H1 (cell line): ENCODE data around the gene CD300LB. TPM values are rescaled to one million over a fixed set of nuclear protein-coding genes. Genes with fewer than 3 reads are reported as not detected.

Experiments used
- CTCF ChIA-PET: fragments of 300-600 bp; sonication (Branson Sonifier 250); formaldehyde crosslinking; loops from one replicate; lab custom pipeline; 2021; ENCODE audit not compliant: partially characterized antibody; lab: Charles Lee
- POLR2A ChIA-PET: fragments of 300-600 bp; sonication (Branson Sonifier 250); formaldehyde crosslinking; loops from one replicate; lab custom pipeline; 2021; ENCODE audit warnings: inconsistent platforms; ENCODE audit not compliant: partially characterized antibody; lab: Charles Lee
- DNase-seq, 2 experiments: peaks; one replicate each; pipeline versions ENCODE4 v3.0.0 to v3.0.0-alpha.2; 2010 to 2022; ENCODE audit warnings: low spot score in 2 of 2, low read depth in 1 of 2, mixed read lengths in 1 of 2
- FAIRE-seq: peaks from 2 replicates; lab custom pipeline; 2011; peaks lifted over from hg19 to GRCh38; lab: Jason Lieb, UNC
- H2AFZ ChIP-seq: 2 replicates; pipeline ENCODE4 v1.8.1; 2012; ENCODE audit warnings: low read length, inconsistent platforms
- H2AK5ac ChIP-seq: 2 replicates; pipeline ENCODE4 v1.6.1; 2013; ENCODE audit warnings: low read depth, low read length
- H2BK120ac ChIP-seq: replicated peaks from 2 replicates; pipeline ENCODE3; 2013; ENCODE audit warnings: low read depth, low read length, inconsistent platforms
- H2BK12ac ChIP-seq: 2 replicates; pipeline ENCODE4 v1.6.1; 2013; ENCODE audit warnings: low read depth, low read length
- H2BK15ac ChIP-seq: 2 replicates; pipeline ENCODE4 v1.6.1; 2013; ENCODE audit warnings: low read length
- H2BK20ac ChIP-seq: 2 replicates; pipeline ENCODE4 v1.6.1; 2013; ENCODE audit warnings: low read length
- H2BK5ac ChIP-seq: 2 replicates; pipeline ENCODE4 v1.6.1; 2013; ENCODE audit warnings: low read depth, low read length
- H3K14ac ChIP-seq: 2 replicates; pipeline ENCODE4 v1.6.1; 2013; ENCODE audit warnings: inconsistent platforms; ENCODE audit not compliant: insufficient read length
- H3K18ac ChIP-seq: 2 replicates; pipeline ENCODE4 v1.6.1; 2013; ENCODE audit warnings: low read length; ENCODE audit errors: extremely low read depth
- H3K23ac ChIP-seq: 2 replicates; pipeline ENCODE4 v1.6.1; 2013; ENCODE audit warnings: inconsistent platforms; ENCODE audit not compliant: insufficient read length
- H3K23me2 ChIP-seq: 2 replicates; pipeline ENCODE4 v1.6.1; 2013; ENCODE audit warnings: low read depth, low read length
- H3K27ac ChIP-seq: 2 replicates; pipeline ENCODE4 v1.6.1; 2011; ENCODE audit warnings: low read depth, low read length, inconsistent platforms
- H3K27me3 ChIP-seq, 4 experiments: replicated peaks in 1 of 4; 1 replicate in 1 of 4; 2 replicates in 3 of 4; pipeline versions ENCODE4 v1.6.1 to v1.8.1; 2011 to 2013; ENCODE audit warnings: low read length in 3 of 4, mild to moderate bottlenecking in 3 of 4, inconsistent platforms in 2 of 4, mixed read lengths in 2 of 4, moderate library complexity in 1 of 4; ENCODE audit not compliant: control insufficient read depth in 3 of 4, insufficient read depth in 3 of 4; ENCODE audit errors: extremely low read depth in 1 of 4
- H3K36me3 ChIP-seq, 4 experiments: 2 replicates each; pipeline versions ENCODE4 v1.6.1 to v1.8.1; 2011 to 2013; ENCODE audit warnings: mild to moderate bottlenecking in 4 of 4, low read length in 3 of 4, moderate library complexity in 2 of 4, control low read depth in 1 of 4, inconsistent platforms in 1 of 4; ENCODE audit not compliant: insufficient read depth in 4 of 4, control insufficient read depth in 2 of 4
- H3K4ac ChIP-seq: replicated peaks from 2 replicates; pipeline ENCODE3; 2013; ENCODE audit warnings: low read length, low read depth, mixed read lengths, inconsistent platforms; ENCODE audit not compliant: insufficient read length
- H3K4me1 ChIP-seq, 4 experiments: replicated peaks in 1 of 4; 1 replicate in 1 of 4; 2 replicates in 3 of 4; pipeline versions ENCODE4 v1.6.1 to v1.8.1; 2011 to 2013; ENCODE audit warnings: low read length in 3 of 4, inconsistent platforms in 2 of 4, mixed read lengths in 1 of 4; ENCODE audit not compliant: insufficient read depth in 4 of 4, control insufficient read depth in 3 of 4
- H3K4me2 ChIP-seq, 2 experiments: 2 replicates each; pipeline versions ENCODE4 v1.6.1 to v1.8.1; 2011 to 2013; ENCODE audit warnings: low read depth in 2 of 2, low read length in 2 of 2, control low read depth in 1 of 2, inconsistent platforms in 1 of 2, mild to moderate bottlenecking in 1 of 2; ENCODE audit not compliant: insufficient read depth in 1 of 2
- H3K4me3 ChIP-seq, 4 experiments: fragments of 200-600, 300-600 bp in 1 of 4; sonication (generic), shearing (Covaris generic), sonication (Bioruptor Twin) in 1 of 4; 2 replicates each; pipeline versions ENCODE4 v1.5.1 to v1.8.1; 2011 to 2016; ENCODE audit warnings: low read length in 4 of 4, low read depth in 3 of 4, control low read depth in 2 of 4, inconsistent platforms in 2 of 4, mild to moderate bottlenecking in 2 of 4, mixed read lengths in 1 of 4, moderate library complexity in 1 of 4; ENCODE audit not compliant: insufficient read depth in 2 of 4; ENCODE audit errors: extremely low read depth in 1 of 4
- H3K56ac ChIP-seq: replicated peaks from 2 replicates; pipeline ENCODE3; 2013; ENCODE audit warnings: low read depth, mild to moderate bottlenecking, mixed read lengths, low read length, inconsistent platforms; ENCODE audit not compliant: insufficient read length
- H3K79me1 ChIP-seq: 2 replicates; pipeline ENCODE4 v1.6.1; 2013; ENCODE audit warnings: low read depth, low read length, control low read depth
- H3K79me2 ChIP-seq, 2 experiments: 2 replicates each; pipeline versions ENCODE4 v1.6.1 to v1.8.1; 2012 to 2013; ENCODE audit warnings: low read length in 2 of 2, mild to moderate bottlenecking in 2 of 2, inconsistent platforms in 1 of 2; ENCODE audit not compliant: insufficient read depth in 2 of 2, control insufficient read depth in 1 of 2
- H3K9ac ChIP-seq, 4 experiments: replicated peaks in 1 of 4; 1 replicate in 1 of 4; 2 replicates in 3 of 4; pipeline versions ENCODE4 v1.6.1 to v1.8.1; 2011 to 2013; ENCODE audit warnings: low read depth in 3 of 4, low read length in 3 of 4, control low read depth in 2 of 4, mild to moderate bottlenecking in 2 of 4, moderate library complexity in 2 of 4, inconsistent platforms in 1 of 4; ENCODE audit errors: extremely low read depth in 1 of 4
- H3K9me3 ChIP-seq, 2 experiments: 2 replicates each; pipeline versions ENCODE4 v1.6.1 to v1.8.1; 2012 to 2013; ENCODE audit warnings: mild to moderate bottlenecking in 2 of 2, moderate library complexity in 2 of 2, control low read depth in 1 of 2, inconsistent platforms in 1 of 2, low read depth in 1 of 2, low read length in 1 of 2, mixed read lengths in 1 of 2; ENCODE audit not compliant: insufficient read depth in 2 of 2
- H4K20me1 ChIP-seq, 2 experiments: replicated peaks in 1 of 2; 2 replicates each; pipeline versions ENCODE3 to v1.8.1; 2011 to 2013; ENCODE audit warnings: inconsistent platforms in 2 of 2, low read length in 2 of 2, mild to moderate bottlenecking in 1 of 2; ENCODE audit not compliant: insufficient read depth in 2 of 2, control insufficient read depth in 1 of 2
- H4K5ac ChIP-seq: 2 replicates; pipeline ENCODE4 v1.6.1; 2013; ENCODE audit warnings: low read length, low read depth, mixed read lengths, inconsistent platforms; ENCODE audit not compliant: insufficient read length
- H4K8ac ChIP-seq: 2 replicates; pipeline ENCODE4 v1.8.0; 2013; ENCODE audit warnings: mild to moderate bottlenecking, moderate library complexity, low read length, inconsistent platforms; ENCODE audit not compliant: insufficient read depth; ENCODE audit errors: extremely low read depth
- H4K91ac ChIP-seq: replicated peaks from 2 replicates; pipeline ENCODE3; 2013; ENCODE audit warnings: low read length, mixed read lengths, inconsistent platforms; ENCODE audit not compliant: insufficient read length
- ASH2L ChIP-seq: fragments of 200-600, 300-600 bp; sonication (generic); IDR thresholded peaks from one replicate; pipeline ENCODE4 v1.7.1; 2017; ENCODE audit warnings: low read length
- WGBS, 2 experiments: shearing (Covaris generic) in 1 of 2; methylation state at CpG; one replicate each; pipeline versions ENCODE4 v1.1.6 to v1.1.7; 2013 to 2015; ENCODE audit warnings: low lambda C conversion rate in 2 of 2, mixed read lengths in 2 of 2, inconsistent platforms in 1 of 2, low coverage in 1 of 2, missing lambda C conversion rate in 1 of 2; ENCODE audit not compliant: insufficient replicate concordance in 2 of 2, insufficient coverage in 1 of 2, insufficient read length in 1 of 2; ENCODE audit errors: extremely low coverage in 1 of 2, missing lambda C conversion rate in 1 of 2; 5-methylcytosine and 5-hydroxymethylcytosine counted together
- polyA plus RNA-seq, 7 experiments: library from polyadenylated mRNA; depleted of rRNA in 3 of 7; stranded (reverse) in 5 of 7; unstranded in 2 of 7; fragments of >200 nt in 5 of 7; fragments of 200-250 nt in 2 of 7; gene quantifications; 1 replicate in 5 of 7; 2 replicates in 1 of 7; 4 replicates in 1 of 7; pipeline versions ENCODE4 v1.2.1 to v1.2.3, GENCODE V29; 2011 to 2013; ENCODE audit warnings: missing spikeins in 2 of 7, mixed read lengths in 2 of 7
- total RNA-seq: library from RNA; stranded (reverse); fragmentation: NEBNext Ultra II Directional; extraction: Animal tissue kit (Norgen Biotek cat#: 25700); gene quantifications from 2 replicates; pipeline ENCODE4 v1.2.1, GENCODE V29; 2021

CD300LB gene
- total and polyA plus RNA-seq, 2 of the 8 experiments (the other 6 are each of a cell fraction or from before 2014, with no cell fraction given) = not detected

DNA sequence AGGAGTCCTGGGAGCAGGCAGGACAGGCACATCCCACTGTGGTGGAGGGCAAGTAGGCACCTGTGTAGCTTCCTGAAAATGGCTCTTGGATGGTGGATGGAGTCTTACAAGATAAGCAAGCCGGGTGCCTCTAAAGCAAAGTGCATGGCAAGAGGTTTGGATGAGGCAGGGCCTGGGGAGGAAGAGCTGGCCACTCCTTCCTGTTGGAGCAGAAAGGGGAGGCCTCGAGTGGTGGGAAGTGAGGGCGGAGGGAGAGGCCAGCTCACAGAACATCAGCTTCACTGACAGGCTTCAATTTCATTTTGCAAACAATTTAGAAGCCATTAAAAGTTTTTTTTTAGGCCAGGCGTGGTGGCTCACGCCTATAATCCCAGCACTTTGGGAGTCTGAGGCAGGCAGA is 33.8 kb downstream of the CD300LB start:
- no peak overlapping the region for H3K27ac ChIP-seq
- POLR2A ChIA-PET = interaction anchor here (0.6 kb wide), 1 partner anchor 31 kb away, joined by 3 read pairs; no protein-coding TSS in a partner anchor
- TF ChIP-seq ASH2L = no peak

More for the DNA sequence above, 33.8 kb downstream of the CD300LB start:
- Histone ChIP-seq H3K9me3 (no peaks in the 10 kb centered on the region), H3K4me2 (no peak overlapping the region), H3K56ac (no peak overlapping the region), H3K18ac (no peak overlapping the region), H3K14ac (no peak overlapping the region), H2BK15ac (no peak overlapping the region), H3K23me2 (no peaks in the 10 kb centered on the region; the same call in 1 of the 2 replicates), H2AK5ac (no peak overlapping the region), H3K4me3 (no peak overlapping the region), H3K36me3 (no peaks in the 10 kb centered on the region), H2AFZ (no peak overlapping the region), H4K20me1 (no peaks in the 10 kb centered on the region), H3K79me1 (no peaks in the 10 kb centered on the region), H2BK20ac (no peak overlapping the region), H2BK12ac (no peak overlapping the region), H3K27me3 (no peaks in the 10 kb centered on the region), H4K5ac (no peak overlapping the region), H3K9ac (no peak overlapping the region), H3K79me2 (no peaks in the 10 kb centered on the region), H2BK5ac (no peak overlapping the region), H2BK120ac (no peak overlapping the region), H3K4me1 (no peaks in the 10 kb centered on the region), H4K91ac (no peak overlapping the region), H3K4ac (no peak overlapping the region), H4K8ac (no peak overlapping the region), H3K23ac (no peak overlapping the region)
- WGBS, 2 experiments = 84% methylated on average over 5 of the region's 5 CpGs; no CpG with 5 or more reads in 1 of the 2 experiments
- DNase-seq (no peak), FAIRE-seq (no peak)
- CTCF ChIA-PET = interaction anchor here (0.6 to 2.9 kb wide), 10 partner anchors 13 to 213 kb away, joined by 3 to 22 read pairs (median 4); partner anchors contain the start of genes BTBD17 and GPR142
